HepG2 (cell line): ENCODE data around the gene ANKMY2. TPM values are rescaled to one million over a fixed set of nuclear protein-coding genes. Genes with fewer than 3 reads are reported as not detected.

Source experiments
- ATAC-seq: fragments of 200-7000 bp; cut with Tn5 transposase; 3 replicates; pipeline ENCODE4 v1.9.1; 2020; ENCODE audit warnings: mild to moderate bottlenecking, moderate library complexity
- BruUV-seq: library from RNA; stranded (reverse); fragments of 400-500 nt; replicated peaks from 2 replicates; lab custom pipeline; 2021; lab: Mats Ljungman, UMichigan
- CTCF ChIA-PET: fragments of 300-600 bp; formaldehyde crosslinking; extraction: SDS; loops from one replicate; lab custom pipeline; 2021; ENCODE audit warnings: low total read pairs, inconsistent platforms, low intra/inter-chr PET ratio; lab: Yijun Ruan, JAX
- POLR2A ChIA-PET: fragments of 350-600 bp; sonication (Branson Sonifier 250); formaldehyde crosslinking; loops from one replicate; lab custom pipeline; 2020; ENCODE audit warnings: antibody characterized with exemption, inconsistent platforms; lab: Yijun Ruan, JAX
- DNase-seq: peaks from one replicate; pipeline ENCODE4 v3.0.0-alpha.2; 2015; ENCODE audit warnings: low spot score
- FAIRE-seq: peaks from 3 replicates; lab custom pipeline; 2011; peaks lifted over from hg19 to GRCh38; lab: Jason Lieb, UNC
- H2AFZ ChIP-seq: one replicate; pipeline ENCODE4 v1.6.1; 2011; ENCODE audit warnings: low read length, inconsistent platforms
- H3K27ac ChIP-seq: fragments of 300-600 bp; 3 replicates; pipeline ENCODE4 v1.8.0; 2011; ENCODE audit warnings: mixed run types, mild to moderate bottlenecking, mixed read lengths, low read length, inconsistent platforms; ENCODE audit not compliant: insufficient read depth; ENCODE audit errors: extremely low read length
- H3K27me3 ChIP-seq, 2 experiments: fragments of 200-600 bp in 1 of 2; 2 replicates in 1 of 2; 3 replicates in 1 of 2; pipeline versions ENCODE4 v1.6.0 to v1.8.0; 2011; ENCODE audit warnings: low read length in 2 of 2, mild to moderate bottlenecking in 2 of 2, moderate library complexity in 2 of 2, inconsistent platforms in 1 of 2; ENCODE audit not compliant: insufficient read depth in 2 of 2, control insufficient read depth in 1 of 2
- H3K36me3 ChIP-seq, 2 experiments: fragments of 200-600 bp in 1 of 2; replicated peaks in 1 of 2; 2 replicates in 1 of 2; 3 replicates in 1 of 2; pipeline versions ENCODE4 v1.5.1 to v1.8.0; 2011; ENCODE audit warnings: low read length in 2 of 2, inconsistent platforms in 1 of 2; ENCODE audit not compliant: insufficient read depth in 2 of 2, control insufficient read depth in 1 of 2
- H3K4me1 ChIP-seq: 2 replicates; pipeline ENCODE4 v1.5.1; 2012; ENCODE audit warnings: low read length, inconsistent platforms; ENCODE audit not compliant: insufficient read depth
- H3K4me2 ChIP-seq: 2 replicates; pipeline ENCODE4 v1.6.0; 2011; ENCODE audit warnings: low read depth, low read length, inconsistent platforms
- H3K4me3 ChIP-seq, 3 experiments: fragments of 200-600 bp in 1 of 3; sonication (generic), shearing (Covaris generic) in 1 of 3; replicated peaks in 1 of 3; 2 replicates each; pipeline ENCODE4 v1.5.1; 2011 to 2016; ENCODE audit warnings: low read length in 3 of 3, inconsistent platforms in 2 of 3, low read depth in 2 of 3, mild to moderate bottlenecking in 2 of 3, control low read depth in 1 of 3, mixed read lengths in 1 of 3; ENCODE audit not compliant: insufficient read depth in 1 of 3
- H3K79me2 ChIP-seq: one replicate; pipeline ENCODE4 v1.6.1; 2011; ENCODE audit warnings: low read length, inconsistent platforms; ENCODE audit not compliant: insufficient read depth
- H3K9ac ChIP-seq: 2 replicates; pipeline ENCODE4 v1.6.0; 2011; ENCODE audit warnings: mild to moderate bottlenecking, low read depth, low read length, inconsistent platforms; ENCODE audit not compliant: insufficient read depth
- H3K9me3 ChIP-seq: 2 replicates; pipeline ENCODE4 v1.5.1; 2012; ENCODE audit warnings: mild to moderate bottlenecking, low read length
- H4K20me1 ChIP-seq: 2 replicates; pipeline ENCODE4 v1.6.0; 2011; ENCODE audit warnings: inconsistent platforms, mild to moderate bottlenecking, low read length, moderate library complexity; ENCODE audit not compliant: insufficient read depth
- HNRNPH1 ChIP-seq: fragments of 200-400 bp; formaldehyde crosslinking; optimal IDR thresholded peaks from 2 replicates; pipeline ENCODE3; 2017; ENCODE audit warnings: mild to moderate bottlenecking, low read depth, low read length
- MTF1 ChIP-seq: sonication (generic); formaldehyde crosslinking; IDR thresholded peaks from 2 replicates; pipeline ENCODE4 v1.5.0; 2020; ENCODE audit warnings: missing genetic modification reagents
- TAF15 ChIP-seq: fragments of 200-400 bp; formaldehyde crosslinking; IDR thresholded peaks from one replicate; pipeline ENCODE4 v1.6.1; 2018; ENCODE audit warnings: mild to moderate bottlenecking, low read depth, low read length; ENCODE audit not compliant: poor library complexity, severe bottlenecking
- TSC22D2 ChIP-seq: sonication (generic); formaldehyde crosslinking; IDR thresholded peaks from 2 replicates; pipeline ENCODE4 v1.5.1; 2020; ENCODE audit warnings: missing genetic modification reagents, mild to moderate bottlenecking, borderline replicate concordance
- ZBTB46 ChIP-seq: sonication (generic); formaldehyde crosslinking; IDR thresholded peaks from 2 replicates; pipeline ENCODE4 v1.4.0; 2020; ENCODE audit warnings: mild to moderate bottlenecking, missing genetic modification reagents, borderline replicate concordance
- ZNF205 ChIP-seq: IDR thresholded peaks from 2 replicates; pipeline ENCODE4 v1.6.1; 2018; ENCODE audit warnings: missing biosample characterization, missing genetic modification reagents
- ZNF263 ChIP-seq: sonication (generic); formaldehyde crosslinking; IDR thresholded peaks from 2 replicates; pipeline ENCODE4 v1.4.0; 2020; ENCODE audit warnings: missing genetic modification reagents
- ZNF382 ChIP-seq: sonication (generic); formaldehyde crosslinking; IDR thresholded peaks from 2 replicates; pipeline ENCODE4 v1.5.0; 2020; ENCODE audit warnings: missing genetic modification reagents, mild to moderate bottlenecking, borderline replicate concordance
- ZNF460 ChIP-seq: sonication (generic); formaldehyde crosslinking; IDR thresholded peaks from 2 replicates; pipeline ENCODE4 v1.5.1; 2020; ENCODE audit warnings: missing genetic modification reagents, mild to moderate bottlenecking, borderline replicate concordance
- ZNF703 ChIP-seq: sonication (generic); formaldehyde crosslinking; IDR thresholded peaks from 2 replicates; pipeline ENCODE4 v1.5.1; 2020; ENCODE audit warnings: missing genetic modification reagents, mild to moderate bottlenecking, moderate library complexity, borderline replicate concordance
- ZNF746 ChIP-seq: sonication (generic); formaldehyde crosslinking; IDR thresholded peaks from 2 replicates; pipeline ENCODE4 v1.8.0; 2022; ENCODE audit warnings: mild to moderate bottlenecking, missing genetic modification reagents
- WGBS: methylation state at CpG from one replicate; pipeline ENCODE4 v1.1.6; 2017; ENCODE audit warnings: low lambda C conversion rate; 5-methylcytosine and 5-hydroxymethylcytosine counted together
- in situ Hi-C: cut with HindIII; loops from 2 replicates; pipeline ENCODE4 v1.10.0; 2017; ENCODE audit warnings: low pct_unique_long_range_greater_than_20kb; ENCODE audit not compliant: extremely low pct_ligation_motif_present
- intact Hi-C: fragments of 100-400 bp; cut with micrococcal nuclease; formaldehyde crosslinking; loops from one replicate; pipeline ENCODE4 v1.10.0; 2022; ENCODE audit not compliant: unreplicated experiment
- polyA plus RNA-seq, 8 experiments: library from polyadenylated mRNA; depleted of rRNA in 3 of 8; stranded (reverse) in 7 of 8; unstranded in 1 of 8; fragments of >200 nt; fragmentation: Illumina TruSeq in 4 of 8; extraction: Trizol in 4 of 8; gene quantifications; 2 replicates each; pipeline versions ENCODE4 v1.2.1 to v1.2.3, GENCODE V29; 2011 to 2016; ENCODE audit warnings: low read depth in 4 of 8, missing spikeins in 1 of 8, mixed read lengths in 1 of 8; ENCODE audit not compliant: insufficient read depth in 1 of 8
- total RNA-seq, 5 experiments: library from RNA; depleted of rRNA; stranded (reverse); fragments of >200 nt; fragmentation: Illumina TruSeq; extraction: Trizol; gene quantifications; 2 replicates each; pipeline ENCODE4 v1.2.3, GENCODE V29; 2016; ENCODE audit warnings: low read depth in 1 of 5
- TF ChIP-seq, protein P1 (sequence below): sonication (generic); formaldehyde crosslinking; IDR thresholded peaks from 2 replicates; pipeline ENCODE4 v1.4.0; 2020; ENCODE audit warnings: missing genetic modification reagents
- TF ChIP-seq, protein P2 (sequence below): sonication (generic); formaldehyde crosslinking; IDR thresholded peaks from 2 replicates; pipeline ENCODE4 v1.5.1; 2020; ENCODE audit warnings: missing genetic modification reagents, mild to moderate bottlenecking, borderline replicate concordance
- TF ChIP-seq, protein P3 (sequence below): sonication (generic); formaldehyde crosslinking; IDR thresholded peaks from 2 replicates; pipeline ENCODE4 v1.4.0; 2020; ENCODE audit warnings: mild to moderate bottlenecking, missing genetic modification reagents

The ANKMY2 gene
- total and polyA plus RNA-seq, 2 of the 13 experiments (the other 11 are each of a cell fraction or from before 2014, with no cell fraction given), result 12.2 to 21.6 TPM

GRCh38 chr7:16650266-16650665, 4.7 kb upstream of the ANKMY2 start:
- no peak overlapping the region for H3K9ac ChIP-seq
- WGBS, result 97% methylated on average over 2 of the region's 2 CpGs
- no TSS peak for BruUV-seq
- no peaks in the 10 kb centered on the region for H3K9me3 ChIP-seq
- no peaks in the 10 kb centered on the region; a peak in 1 of 5 replicates for H3K27me3 ChIP-seq
- ChIA-PET CTCF (no interaction called here), POLR2A (no interaction called here)
- peaks cover 26% of the 10 kb centered on the region for H4K20me1 ChIP-seq
- H3K4me2 ChIP-seq, result no peak overlapping the region
- ATAC-seq (no peak), FAIRE-seq (no peak), DNase-seq (no peak)
- in situ Hi-C loops, result no loop called here
- intact Hi-C loops, result no loop called here
- H3K27ac ChIP-seq, result no peak overlapping the region
- no peaks in the 10 kb centered on the region for H3K36me3 ChIP-seq
- no peak overlapping the region for H3K4me3 ChIP-seq
- H3K79me2 ChIP-seq, result peaks cover 84% of the 10 kb centered on the region
- H2AFZ ChIP-seq, result no peak overlapping the region
- H3K4me1 ChIP-seq, result peaks cover 57% of the 10 kb centered on the region
- TF ChIP-seq ZBTB46 (CRISPR knock-in tag) (no peak), HNRNPH1 (no peak), ZNF703 (CRISPR knock-in tag) (no peak), ZNF205 (CRISPR knock-in tag) (no peak), ZNF746 (CRISPR knock-in tag) (no peak), TAF15 (no peak), TSC22D2 (CRISPR knock-in tag) (no peak), ZNF382 (no peak), MTF1 (no peak), ZNF263 (CRISPR knock-in tag) (no peak), ZNF460 (CRISPR knock-in tag) (no peak)
- TF ChIP-seq, protein P1, sequence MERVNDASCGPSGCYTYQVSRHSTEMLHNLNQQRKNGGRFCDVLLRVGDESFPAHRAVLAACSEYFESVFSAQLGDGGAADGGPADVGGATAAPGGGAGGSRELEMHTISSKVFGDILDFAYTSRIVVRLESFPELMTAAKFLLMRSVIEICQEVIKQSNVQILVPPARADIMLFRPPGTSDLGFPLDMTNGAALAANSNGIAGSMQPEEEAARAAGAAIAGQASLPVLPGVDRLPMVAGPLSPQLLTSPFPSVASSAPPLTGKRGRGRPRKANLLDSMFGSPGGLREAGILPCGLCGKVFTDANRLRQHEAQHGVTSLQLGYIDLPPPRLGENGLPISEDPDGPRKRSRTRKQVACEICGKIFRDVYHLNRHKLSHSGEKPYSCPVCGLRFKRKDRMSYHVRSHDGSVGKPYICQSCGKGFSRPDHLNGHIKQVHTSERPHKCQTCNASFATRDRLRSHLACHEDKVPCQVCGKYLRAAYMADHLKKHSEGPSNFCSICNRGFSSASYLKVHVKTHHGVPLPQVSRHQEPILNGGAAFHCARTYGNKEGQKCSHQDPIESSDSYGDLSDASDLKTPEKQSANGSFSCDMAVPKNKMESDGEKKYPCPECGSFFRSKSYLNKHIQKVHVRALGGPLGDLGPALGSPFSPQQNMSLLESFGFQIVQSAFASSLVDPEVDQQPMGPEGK (CRISPR knock-in tag), result no peak
- TF ChIP-seq, protein P2, sequence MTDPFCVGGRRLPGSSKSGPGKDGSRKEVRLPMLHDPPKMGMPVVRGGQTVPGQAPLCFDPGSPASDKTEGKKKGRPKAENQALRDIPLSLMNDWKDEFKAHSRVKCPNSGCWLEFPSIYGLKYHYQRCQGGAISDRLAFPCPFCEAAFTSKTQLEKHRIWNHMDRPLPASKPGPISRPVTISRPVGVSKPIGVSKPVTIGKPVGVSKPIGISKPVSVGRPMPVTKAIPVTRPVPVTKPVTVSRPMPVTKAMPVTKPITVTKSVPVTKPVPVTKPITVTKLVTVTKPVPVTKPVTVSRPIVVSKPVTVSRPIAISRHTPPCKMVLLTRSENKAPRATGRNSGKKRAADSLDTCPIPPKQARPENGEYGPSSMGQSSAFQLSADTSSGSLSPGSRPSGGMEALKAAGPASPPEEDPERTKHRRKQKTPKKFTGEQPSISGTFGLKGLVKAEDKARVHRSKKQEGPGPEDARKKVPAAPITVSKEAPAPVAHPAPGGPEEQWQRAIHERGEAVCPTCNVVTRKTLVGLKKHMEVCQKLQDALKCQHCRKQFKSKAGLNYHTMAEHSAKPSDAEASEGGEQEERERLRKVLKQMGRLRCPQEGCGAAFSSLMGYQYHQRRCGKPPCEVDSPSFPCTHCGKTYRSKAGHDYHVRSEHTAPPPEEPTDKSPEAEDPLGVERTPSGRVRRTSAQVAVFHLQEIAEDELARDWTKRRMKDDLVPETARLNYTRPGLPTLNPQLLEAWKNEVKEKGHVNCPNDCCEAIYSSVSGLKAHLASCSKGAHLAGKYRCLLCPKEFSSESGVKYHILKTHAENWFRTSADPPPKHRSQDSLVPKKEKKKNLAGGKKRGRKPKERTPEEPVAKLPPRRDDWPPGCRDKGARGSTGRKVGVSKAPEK, result no peak
- TF ChIP-seq, protein P3, sequence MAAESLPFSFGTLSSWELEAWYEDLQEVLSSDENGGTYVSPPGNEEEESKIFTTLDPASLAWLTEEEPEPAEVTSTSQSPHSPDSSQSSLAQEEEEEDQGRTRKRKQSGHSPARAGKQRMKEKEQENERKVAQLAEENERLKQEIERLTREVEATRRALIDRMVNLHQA (CRISPR knock-in tag), result no peak
